ACC112 (cell line): Measurements from ENCODE around the gene TP63.
"Not testable (repeated sequence)": the region's sequence is repeated elsewhere in the genome, so short reads cannot be mapped to it uniquely, and the experiment has no call there.

Experiments
- H2AFZ ChIP-seq: fragments of 200-600 bp; sonication (generic); one replicate; pipeline ENCODE4 v1.6.0; 2017; ENCODE audit warnings: antibody characterized with exemption, low read length; ENCODE audit not compliant: unreplicated experiment
- H3K27ac ChIP-seq: fragments of 200-600 bp; sonication (generic); 2 replicates; pipeline ENCODE4 v1.5.1; 2014; ENCODE audit warnings: low read depth, mild to moderate bottlenecking, antibody characterized with exemption, low read length, moderate library complexity
- H3K27me3 ChIP-seq: fragments of 200-600 bp; sonication (generic); 2 replicates; pipeline ENCODE4 v1.6.1; 2014; ENCODE audit warnings: mild to moderate bottlenecking, antibody characterized with exemption, low read length, moderate library complexity, mixed read lengths; ENCODE audit not compliant: insufficient read depth
- H3K36me3 ChIP-seq: fragments of 200-600 bp; sonication (generic); 2 replicates; pipeline ENCODE4 v1.6.1; 2016; ENCODE audit warnings: mild to moderate bottlenecking, antibody characterized with exemption, low read length, moderate library complexity, mixed read lengths; ENCODE audit not compliant: insufficient read depth
- H3K4me1 ChIP-seq: fragments of 200-600 bp; sonication (generic); one replicate; pipeline ENCODE4 v1.6.1; 2016; ENCODE audit warnings: low read length, mixed read lengths; ENCODE audit not compliant: insufficient read depth, unreplicated experiment, control insufficient read depth
- H3K4me3 ChIP-seq: fragments of 200-600 bp; sonication (generic); 2 replicates; pipeline ENCODE4 v1.5.1; 2014; ENCODE audit warnings: mild to moderate bottlenecking, low read depth, low read length
- H3K79me2 ChIP-seq: fragments of 200-600 bp; sonication (generic); one replicate; pipeline ENCODE4 v1.6.0; 2016; ENCODE audit warnings: low read length; ENCODE audit not compliant: control insufficient read depth, unreplicated experiment, insufficient read depth

TP63 gene

GRCh38 chr3:189739378-189739777 lies 108.2 kb downstream of the TP63 start:
- Histone ChIP-seq H3K36me3 (no peaks in the 10 kb centered on the region), H2AFZ (no peak overlapping the region), H3K27me3 (no peaks in the 10 kb centered on the region), H3K4me3 (no peak overlapping the region), H3K27ac (no peak overlapping the region), H3K4me1 (no peaks in the 10 kb centered on the region), H3K79me2 (no peaks in the 10 kb centered on the region)

DNA sequence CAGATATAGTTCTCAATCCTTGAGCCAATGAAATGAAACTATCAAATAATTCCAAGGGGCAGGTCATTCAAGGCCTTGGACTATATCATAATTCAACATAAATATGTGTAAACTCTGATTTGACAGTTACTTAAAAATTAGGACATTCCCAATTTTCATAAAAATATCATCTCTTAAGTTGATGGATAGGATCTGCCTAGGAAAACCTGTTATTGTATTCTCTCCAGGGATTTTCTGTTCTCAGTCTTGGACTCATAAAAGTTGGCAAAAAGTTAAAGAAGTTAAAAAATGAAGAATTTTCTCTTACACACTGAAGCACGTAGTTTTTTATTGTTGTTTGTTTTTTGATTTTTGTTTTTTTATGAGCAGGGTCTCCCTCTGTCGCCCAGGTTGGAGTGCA lies 109.0 kb downstream of the TP63 start:
- no peak overlapping the region for H3K4me3 ChIP-seq
- H3K27ac ChIP-seq = no peak overlapping the region

DNA sequence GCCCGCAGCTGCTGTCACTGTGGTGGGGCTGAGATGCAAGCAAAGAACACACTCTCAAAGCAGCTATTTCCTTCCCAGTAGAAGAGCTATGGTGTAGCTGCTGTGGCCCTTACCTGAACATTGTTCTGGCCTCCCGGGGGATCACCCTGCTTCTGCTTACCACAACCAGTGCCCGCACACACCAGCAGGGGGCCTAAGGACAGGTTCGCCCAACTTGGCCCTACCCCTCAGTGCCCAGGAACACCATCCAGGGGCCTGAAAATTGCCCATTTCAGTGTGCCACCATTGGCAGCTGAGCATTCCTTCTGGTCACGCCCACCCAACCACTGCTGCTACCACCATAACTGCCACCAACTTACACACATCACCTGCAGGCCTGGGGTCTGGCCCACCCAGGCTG lies 113.0 kb downstream of the TP63 start:
- Histone ChIP-seq H3K27ac (no peak overlapping the region), H3K4me3 (no peak overlapping the region), H3K36me3 (no peaks in the 10 kb centered on the region), H3K4me1 (no peaks in the 10 kb centered on the region), H2AFZ (no peak overlapping the region), H3K27me3 (no peaks in the 10 kb centered on the region), H3K79me2 (no peaks in the 10 kb centered on the region)

More for the DNA sequence above, 109.0 kb downstream of the TP63 start:
- no peak overlapping the region for H2AFZ ChIP-seq
- no peaks in the 10 kb centered on the region for H3K79me2 ChIP-seq
- H3K4me1 ChIP-seq = no peaks in the 10 kb centered on the region
- no peaks in the 10 kb centered on the region for H3K27me3 ChIP-seq
- H3K36me3 ChIP-seq = no peaks in the 10 kb centered on the region

DNA sequence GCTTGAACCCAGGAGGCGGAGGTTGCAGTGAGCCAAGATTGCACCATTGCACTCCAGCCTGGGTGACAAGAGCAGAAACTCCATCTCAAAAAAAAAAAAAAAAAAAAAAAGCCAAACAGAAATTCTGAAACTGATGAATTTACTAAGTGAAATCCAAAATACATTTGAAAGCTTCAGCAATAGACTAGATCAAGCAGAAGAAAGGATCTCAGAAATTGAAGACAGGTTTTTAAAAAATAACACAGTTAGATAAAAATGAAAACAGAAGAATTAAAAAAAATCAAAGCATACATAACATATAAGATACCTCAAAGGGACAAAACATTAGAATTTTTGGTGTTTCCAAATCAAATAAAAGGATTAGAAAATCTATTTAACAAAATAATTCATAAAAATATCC lies 114.4 kb downstream of the TP63 start:
- Histone ChIP-seq H3K36me3 (no peaks in the 10 kb centered on the region), H3K79me2 (no peaks in the 10 kb centered on the region), H3K4me3 (no peak overlapping the region), H3K27me3 (no peaks in the 10 kb centered on the region), H3K4me1 (no peaks in the 10 kb centered on the region), H2AFZ (no peak overlapping the region), H3K27ac (no peak overlapping the region)

- H3K79me2 ChIP-seq = no peaks in the 10 kb centered on the region
Observed at GRCh38 chr3:189748046-189748445, 116.9 kb downstream of the TP63 start.

DNA sequence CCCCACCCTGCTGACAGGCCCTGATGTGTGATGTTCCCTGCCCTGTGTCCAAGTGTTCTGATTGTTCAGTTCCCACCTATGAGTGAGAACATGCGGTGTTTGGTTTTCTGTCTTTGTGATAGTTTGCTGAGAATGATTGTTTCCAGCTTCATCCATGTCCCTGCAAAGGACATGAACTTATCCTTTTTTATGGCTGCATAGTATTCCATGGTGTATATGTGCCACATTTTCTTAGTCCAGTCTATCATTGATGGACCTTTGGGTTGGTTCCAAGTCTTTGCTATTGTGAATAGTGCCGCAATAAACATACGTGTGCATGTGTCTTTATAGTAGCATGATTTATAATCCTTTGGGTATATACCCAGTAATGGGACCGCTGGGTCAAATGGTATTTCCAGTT lies 119.8 kb downstream of the TP63 start:
- H3K4me3 ChIP-seq, H2AFZ ChIP-seq, H3K27me3 ChIP-seq, H3K36me3 ChIP-seq, H3K27ac ChIP-seq, H3K4me1 ChIP-seq, H3K79me2 ChIP-seq: not testable (repeated sequence)

More at GRCh38 chr3:189748046-189748445, 116.9 kb downstream of the TP63 start:
- Histone ChIP-seq H3K4me3 (no peak overlapping the region), H2AFZ (no peak overlapping the region), H3K27ac (no peak overlapping the region), H3K4me1 (no peaks in the 10 kb centered on the region), H3K36me3 (no peaks in the 10 kb centered on the region), H3K27me3 (no peaks in the 10 kb centered on the region)

- Histone ChIP-seq H3K36me3 (no peaks in the 10 kb centered on the region), H3K79me2 (no peaks in the 10 kb centered on the region), H3K4me1 (no peaks in the 10 kb centered on the region), H3K4me3 (no peak overlapping the region), H3K27me3 (no peaks in the 10 kb centered on the region), H3K27ac (no peak overlapping the region), H2AFZ (no peak overlapping the region)
Observed at GRCh38 chr3:189754356-189754755, 123.2 kb downstream of the TP63 start.

DNA sequence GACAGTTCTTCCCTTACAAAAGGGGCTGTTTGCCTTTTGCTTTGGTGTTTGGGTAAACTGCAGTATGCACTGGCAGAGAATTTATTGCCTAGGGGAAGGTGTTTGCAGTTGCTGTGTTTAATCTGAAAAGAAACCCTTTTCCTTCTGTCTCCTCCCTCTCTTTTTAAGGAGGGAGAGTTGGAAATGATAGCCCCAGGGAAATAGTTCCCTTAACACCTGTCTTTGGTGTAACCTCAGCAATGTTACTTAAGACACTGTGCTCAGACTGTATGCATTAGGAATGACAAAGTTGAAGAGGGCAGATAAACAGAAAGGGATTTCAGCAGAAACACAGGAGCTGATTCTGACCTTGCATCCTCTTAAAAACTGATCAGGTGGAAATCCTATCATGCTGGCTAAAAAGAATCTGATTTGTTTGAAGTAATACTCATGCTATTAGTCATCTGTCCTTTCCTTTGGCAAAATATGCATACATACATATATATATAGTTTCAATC lies 125.4 kb downstream of the TP63 start:
- Histone ChIP-seq H3K27ac (no peak overlapping the region), H3K36me3 (no peaks in the 10 kb centered on the region), H2AFZ (no peak overlapping the region), H3K27me3 (no peaks in the 10 kb centered on the region), H3K4me3 (no peak overlapping the region), H3K79me2 (no peaks in the 10 kb centered on the region), H3K4me1 (no peaks in the 10 kb centered on the region)

DNA sequence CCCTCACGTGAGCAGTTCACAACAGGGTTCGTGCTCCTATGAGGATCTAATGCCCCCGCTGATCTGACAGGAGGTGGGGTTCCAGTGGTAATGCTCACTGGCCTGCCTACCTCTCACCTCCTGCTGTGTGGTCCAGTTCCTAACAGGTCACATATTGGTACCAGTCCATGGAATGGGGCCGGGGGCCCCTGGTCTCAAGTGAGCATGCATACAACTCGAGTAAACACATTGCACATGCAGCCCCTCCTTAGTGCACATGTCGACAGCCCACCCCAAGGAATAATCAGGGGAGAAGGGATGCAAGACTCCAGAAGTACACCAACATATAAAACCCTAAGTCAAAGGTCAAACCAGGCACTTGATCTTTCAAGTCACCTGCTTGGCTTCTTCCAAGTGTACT lies 127.0 kb downstream of the TP63 start:
- Histone ChIP-seq H3K27me3 (no peaks in the 10 kb centered on the region), H3K27ac (no peak overlapping the region), H3K36me3 (no peaks in the 10 kb centered on the region), H2AFZ (no peak overlapping the region), H3K4me3 (no peak overlapping the region), H3K4me1 (no peaks in the 10 kb centered on the region), H3K79me2 (no peaks in the 10 kb centered on the region)

- Histone ChIP-seq H3K27me3 (no peaks in the 10 kb centered on the region), H3K36me3 (no peaks in the 10 kb centered on the region), H3K4me1 (no peaks in the 10 kb centered on the region), H3K4me3 (no peak overlapping the region), H3K27ac (no peak overlapping the region), H3K79me2 (no peaks in the 10 kb centered on the region), H2AFZ (no peak overlapping the region)
Observed at GRCh38 chr3:189766416-189766815, 135.2 kb downstream of the TP63 start.

DNA sequence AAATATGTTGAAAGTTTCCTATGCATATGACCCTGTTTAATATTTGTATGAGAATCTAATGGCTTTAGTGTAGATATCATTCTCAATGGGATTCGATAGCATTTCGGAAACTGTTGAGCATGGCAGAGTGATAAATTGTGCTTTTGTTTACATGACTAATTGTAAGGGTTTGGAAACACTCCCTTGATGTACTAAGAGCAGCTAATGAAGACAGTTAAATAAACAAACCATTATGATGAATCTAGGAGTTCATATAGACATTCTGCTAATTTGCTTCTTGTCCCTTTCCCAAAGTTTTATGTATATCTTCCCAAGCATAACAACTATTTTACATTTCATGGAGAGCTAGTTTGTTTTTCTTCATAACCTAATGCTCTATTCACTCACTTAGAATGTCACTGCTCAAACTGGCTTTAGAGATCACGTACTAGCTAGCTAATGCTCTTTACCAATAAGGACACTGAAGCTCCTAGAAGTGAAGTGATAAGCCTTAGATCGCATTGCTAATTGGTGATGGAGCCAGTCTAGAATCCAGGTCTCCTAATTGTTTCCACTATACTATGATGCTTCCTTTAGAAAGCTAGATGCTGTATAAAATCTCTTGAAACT lies 140.8 kb downstream of the TP63 start:
- Histone ChIP-seq H3K4me3 (no peak overlapping the region), H3K27me3 (no peaks in the 10 kb centered on the region), H3K27ac (no peak overlapping the region), H3K36me3 (no peaks in the 10 kb centered on the region), H3K79me2 (no peaks in the 10 kb centered on the region), H2AFZ (no peak overlapping the region), H3K4me1 (peaks cover 11% of the 10 kb centered on the region)
